Thyroid gland (tissue), 4 donors: ENCODE measurements around the gene TSPAN10. TPM values are rescaled to one million over a fixed set of nuclear protein-coding genes. Genes with fewer than 3 reads are reported as not detected.

Experiments
- DNase-seq, 2 donors: peaks; one replicate each; pipeline ENCODE4 v3.0.0-alpha.2; 2019
- H3K27ac ChIP-seq, 3 donors: fragments of 200-600 bp; sonication (generic); 1 replicate in 2 of 3; 2 replicates in 1 of 3; pipeline ENCODE4 v1.5.1; 2016 to 2019; ENCODE audit warnings: mild to moderate bottlenecking in 1 of 3, moderate library complexity in 1 of 3
- H3K27me3 ChIP-seq: fragments of 200-600 bp; sonication (generic); one replicate; pipeline ENCODE4 v1.5.1; 2019
- H3K36me3 ChIP-seq, 2 donors: fragments of 200-600 bp; sonication (generic); one replicate each; pipeline ENCODE4 v1.5.1; 2016 to 2019
- H3K4me1 ChIP-seq, 2 donors: fragments of 200-600 bp; sonication (generic); one replicate each; pipeline ENCODE4 v1.5.1; 2017 to 2019
- H3K4me3 ChIP-seq, 3 donors: fragments of 200-600 bp; sonication (generic); replicated peaks in 1 of 3; 1 replicate in 2 of 3; 2 replicates in 1 of 3; pipeline ENCODE4 v1.5.1; 2016; ENCODE audit warnings: mild to moderate bottlenecking in 1 of 3
- H3K9me3 ChIP-seq: fragments of 200-600 bp; sonication (generic); one replicate; pipeline ENCODE4 v1.5.1; 2017
- CTCF ChIP-seq, 6 experiments: fragments of 200-600 bp in 3 of 6; fragments of 450-650 bp in 3 of 6; sonication (generic) in 3 of 6; IDR thresholded peaks; one replicate each; pipeline ENCODE4 v1.5.1; 2016 to 2019; ENCODE audit warnings: antibody characterized with exemption in 6 of 6, mild to moderate bottlenecking in 2 of 6, inconsistent platforms in 1 of 6, moderate library complexity in 1 of 6
- POLR2A ChIP-seq, 2 donors: fragments of 450-650 bp; IDR thresholded peaks; one replicate each; pipeline ENCODE4 v1.6.1; 2017; ENCODE audit warnings: antibody characterized with exemption in 2 of 2, mild to moderate bottlenecking in 2 of 2, moderate library complexity in 1 of 2
- WGBS, 2 donors: methylation state at CpG; one replicate each; pipeline ENCODE4 v1.1.5; 2017; 5-methylcytosine and 5-hydroxymethylcytosine counted together
- intact Hi-C: fragments of 100-400 bp; cut with DNase I; formaldehyde crosslinking; loops from one replicate; pipeline ENCODE4 v1.15.1; 2023
- total RNA-seq, 4 donors: library from RNA; depleted of rRNA; stranded (reverse); fragments of >200 nt; gene quantifications; one replicate each; pipeline ENCODE4 v1.2.3, GENCODE V29; 2016

Gene TSPAN10
- total RNA-seq, 4 donors from 2014 or later, result 0.29 to 2.6 (median 0.40) TPM; not detected in 1

DNA sequence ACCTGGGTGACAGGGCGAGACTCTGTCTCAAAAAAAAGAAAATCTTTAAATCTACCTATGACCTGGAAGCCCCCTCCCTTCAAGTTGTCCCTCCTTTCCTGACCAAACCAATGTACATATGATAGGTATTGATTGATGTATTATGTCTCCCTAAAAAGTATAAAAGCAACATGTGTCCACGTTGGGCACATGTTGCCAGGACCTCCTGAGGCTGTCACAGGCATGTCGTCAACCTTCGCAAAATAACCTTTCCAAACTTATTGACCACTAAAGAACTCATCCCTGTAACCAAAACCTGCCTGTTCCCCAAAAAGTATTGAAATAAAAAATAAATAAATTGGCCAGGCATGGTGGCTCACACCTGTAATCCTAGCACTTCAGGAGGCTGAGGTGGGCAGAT, 25.0 kb downstream of the TSPAN10 start:
- no peaks in the 10 kb centered on the region for H3K36me3 ChIP-seq
- no peaks in the 10 kb centered on the region for H3K27me3 ChIP-seq
- intact Hi-C loops, result no loop called here
- no peak overlapping the region for H3K4me3 ChIP-seq
- peaks cover 8 to 11% of the 10 kb centered on the region in 2 donors for H3K4me1 ChIP-seq
- WGBS, 2 donors, result 93% methylated on average over 4 of the region's 4 CpGs
- H3K27ac ChIP-seq, result no peak overlapping the region
- TF ChIP-seq CTCF (IDR thresholded peaks at IDR 0.05), result no peak
- TF ChIP-seq POLR2A (IDR thresholded peaks at IDR 0.05), result no peak
- no peaks in the 10 kb centered on the region for H3K9me3 ChIP-seq
- DNase-seq, result no peak

DNA sequence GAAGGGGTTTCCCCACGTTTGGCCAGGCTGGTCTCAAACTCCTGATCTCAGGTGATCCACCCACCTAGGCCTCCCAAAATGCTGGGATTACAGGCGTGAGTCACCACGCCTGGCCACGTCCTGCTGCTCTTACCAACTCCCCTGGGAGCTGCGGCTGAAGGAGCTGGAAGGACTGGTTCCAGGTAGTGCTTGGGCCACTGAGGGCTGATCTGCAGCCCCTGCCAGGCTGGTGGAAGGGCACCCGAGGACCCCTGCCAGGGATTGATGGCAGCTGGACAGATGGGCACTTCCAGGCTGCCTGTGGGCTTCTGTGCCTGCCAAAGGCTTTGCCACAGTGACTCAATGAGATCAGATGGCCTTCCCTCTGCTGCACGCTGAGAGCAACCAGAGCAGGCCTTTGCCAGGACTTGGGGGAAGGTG, 27.1 kb downstream of the TSPAN10 start:
- no peak overlapping the region for H3K27ac ChIP-seq
- 81 to 93% methylated on average over 3 to 7 of the region's 7 CpGs for WGBS, 2 donors
- H3K36me3 ChIP-seq, result no peaks in the 10 kb centered on the region
- intact Hi-C loops, result no loop called here
- H3K9me3 ChIP-seq, result no peaks in the 10 kb centered on the region
- TF ChIP-seq CTCF (IDR thresholded peaks at IDR 0.05) (no peak), POLR2A (IDR thresholded peaks at IDR 0.05) (no peak)
- H3K4me1 ChIP-seq, result peaks cover 16 to 23% of the 10 kb centered on the region in 2 donors
- no peak overlapping the region for H3K4me3 ChIP-seq
- H3K27me3 ChIP-seq, result no peaks in the 10 kb centered on the region
- DNase-seq, result no peak

- Histone ChIP-seq H3K27me3 (no peaks in the 10 kb centered on the region), H3K36me3 (no peaks in the 10 kb centered on the region), H3K4me1 (peaks cover 16 to 23% of the 10 kb centered on the region in 2 donors), H3K9me3 (no peaks in the 10 kb centered on the region), H3K27ac (peak overlapping the region in 1 of 3 donors; percentile 54), H3K4me3 (peak overlapping the region; percentile 55 to 100 (median 99))
- 58 to 73% methylated on average over 8 to 22 of the region's 30 CpGs for WGBS, 2 donors
- intact Hi-C loops, result no loop called here
- peak; percentile 32 to 44 for DNase-seq
- TF ChIP-seq CTCF (IDR thresholded peaks at IDR 0.05) (no peak), POLR2A (IDR thresholded peaks at IDR 0.05) (no peak)
Observed at GRCh38 chr17:81665205-81666091, 28.5 kb downstream of the TSPAN10 start.

DNA sequence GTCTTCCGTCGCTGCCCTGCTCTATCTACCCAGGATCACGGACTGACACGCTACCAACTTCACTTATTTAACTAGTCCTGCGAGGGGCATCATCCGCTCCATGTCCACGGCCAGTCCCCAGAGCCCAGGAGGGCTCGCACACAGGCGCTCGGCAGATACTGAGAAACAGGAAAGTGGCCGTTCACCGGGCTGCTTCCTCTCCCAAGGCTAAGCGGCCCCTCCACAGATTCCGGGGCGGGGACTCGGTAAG, 29.0 kb downstream of the TSPAN10 start:
- peaks cover 16 to 23% of the 10 kb centered on the region in 2 donors for H3K4me1 ChIP-seq
- H3K9me3 ChIP-seq, result no peaks in the 10 kb centered on the region
- H3K4me3 ChIP-seq, result peak overlapping the region; percentile 55 to 100 (median 99)
- H3K27me3 ChIP-seq, result no peaks in the 10 kb centered on the region
- no peak for TF ChIP-seq POLR2A (IDR thresholded peaks at IDR 0.05)
- no peak for TF ChIP-seq CTCF (IDR thresholded peaks at IDR 0.05)
- peak overlapping the region; percentile 42 to 78 (median 54) for H3K27ac ChIP-seq
- intact Hi-C loops, result no loop called here
- WGBS, 2 donors, result 0% methylated on average over 6 to 12 of the region's 16 CpGs
- H3K36me3 ChIP-seq, result no peaks in the 10 kb centered on the region
- DNase-seq, result peak in 1 of 2 donors; percentile 8
